Stimulated activated CD8-positive, alpha-beta memory T cell treated with anti-CD3 and anti-CD28 coated beads, Interleukin-4, amount 100 ng/mL, for 1 hour (primary cell): ENCODE data around the gene CD2AP.
"Not testable (repeated sequence)": the region's sequence is repeated elsewhere in the genome, so short reads cannot be mapped to it uniquely, and the experiment has no call there.

Experiments used
- DNase-seq, 2 donors: peaks; one replicate each; pipeline ENCODE4 v3.0.0-alpha.2; 2020; ENCODE audit warnings: low read depth in 2 of 2, low spot score in 1 of 2

Gene CD2AP, protein sequence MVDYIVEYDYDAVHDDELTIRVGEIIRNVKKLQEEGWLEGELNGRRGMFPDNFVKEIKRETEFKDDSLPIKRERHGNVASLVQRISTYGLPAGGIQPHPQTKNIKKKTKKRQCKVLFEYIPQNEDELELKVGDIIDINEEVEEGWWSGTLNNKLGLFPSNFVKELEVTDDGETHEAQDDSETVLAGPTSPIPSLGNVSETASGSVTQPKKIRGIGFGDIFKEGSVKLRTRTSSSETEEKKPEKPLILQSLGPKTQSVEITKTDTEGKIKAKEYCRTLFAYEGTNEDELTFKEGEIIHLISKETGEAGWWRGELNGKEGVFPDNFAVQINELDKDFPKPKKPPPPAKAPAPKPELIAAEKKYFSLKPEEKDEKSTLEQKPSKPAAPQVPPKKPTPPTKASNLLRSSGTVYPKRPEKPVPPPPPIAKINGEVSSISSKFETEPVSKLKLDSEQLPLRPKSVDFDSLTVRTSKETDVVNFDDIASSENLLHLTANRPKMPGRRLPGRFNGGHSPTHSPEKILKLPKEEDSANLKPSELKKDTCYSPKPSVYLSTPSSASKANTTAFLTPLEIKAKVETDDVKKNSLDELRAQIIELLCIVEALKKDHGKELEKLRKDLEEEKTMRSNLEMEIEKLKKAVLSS

DNA sequence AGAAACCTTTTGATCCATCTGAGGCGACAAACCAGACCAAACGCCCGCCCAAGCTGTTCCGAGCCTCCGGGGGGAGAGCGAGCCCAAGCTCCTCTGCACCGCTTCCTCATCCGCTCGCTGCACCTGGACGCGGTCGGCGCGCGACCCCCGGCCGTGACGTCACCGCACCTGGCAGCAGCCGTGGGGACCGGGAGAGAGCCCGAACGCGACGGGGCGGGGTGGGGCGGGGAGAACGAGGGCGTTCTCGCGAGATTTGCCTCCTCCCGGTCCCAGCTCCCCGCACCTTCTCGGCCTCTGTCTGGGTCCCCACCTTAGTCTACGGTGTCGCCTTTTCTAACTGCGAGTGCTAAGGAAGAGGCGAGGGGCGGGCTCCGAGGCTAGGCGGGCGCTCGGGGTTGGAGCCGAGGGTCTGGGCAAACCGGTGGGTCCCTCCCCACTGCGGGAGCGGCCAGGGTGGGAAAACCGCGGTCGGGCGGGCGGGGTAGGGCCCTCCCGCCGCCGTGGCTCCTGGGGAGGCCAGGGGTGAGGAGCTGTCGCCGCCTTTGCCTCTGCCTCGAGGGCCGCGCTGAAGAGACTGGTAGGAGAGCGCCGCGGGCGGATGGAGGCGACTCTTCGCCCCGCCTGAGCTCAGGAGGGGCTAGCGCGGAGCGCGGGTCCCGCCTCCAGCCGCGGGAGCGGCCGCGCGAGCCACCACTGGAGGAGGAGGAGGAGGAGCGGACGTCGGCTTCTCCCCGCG is at the start of gene CD2AP:
Gene CD2AP (plus strand): TSS at position 293 of the 736 bp plus-strand sequence. CDS start 456 bp downstream, outside the sequence.
- DNase-seq = peak; percentile 79 to 84

DNA sequence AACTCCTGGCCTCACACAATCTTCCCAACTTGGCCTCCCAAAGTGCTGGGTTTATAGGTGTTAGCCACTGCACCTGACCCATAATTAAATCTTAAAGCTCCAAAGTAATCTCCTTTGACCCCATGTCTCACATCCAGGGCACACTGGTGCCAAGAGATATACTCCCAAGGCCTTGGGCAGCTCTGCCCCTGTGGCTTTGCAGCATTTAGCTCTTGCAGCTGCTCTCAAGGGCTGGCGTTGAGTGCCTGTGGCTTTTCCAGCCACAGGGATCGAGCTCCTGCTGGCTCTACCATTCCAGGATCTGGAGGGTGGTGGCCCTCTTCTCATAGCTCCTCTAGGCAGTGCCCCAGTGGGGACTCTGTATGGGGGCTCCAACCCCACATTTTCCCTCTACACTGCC is 49.3 kb upstream of the CD2AP start:
- no peak for DNase-seq

DNA sequence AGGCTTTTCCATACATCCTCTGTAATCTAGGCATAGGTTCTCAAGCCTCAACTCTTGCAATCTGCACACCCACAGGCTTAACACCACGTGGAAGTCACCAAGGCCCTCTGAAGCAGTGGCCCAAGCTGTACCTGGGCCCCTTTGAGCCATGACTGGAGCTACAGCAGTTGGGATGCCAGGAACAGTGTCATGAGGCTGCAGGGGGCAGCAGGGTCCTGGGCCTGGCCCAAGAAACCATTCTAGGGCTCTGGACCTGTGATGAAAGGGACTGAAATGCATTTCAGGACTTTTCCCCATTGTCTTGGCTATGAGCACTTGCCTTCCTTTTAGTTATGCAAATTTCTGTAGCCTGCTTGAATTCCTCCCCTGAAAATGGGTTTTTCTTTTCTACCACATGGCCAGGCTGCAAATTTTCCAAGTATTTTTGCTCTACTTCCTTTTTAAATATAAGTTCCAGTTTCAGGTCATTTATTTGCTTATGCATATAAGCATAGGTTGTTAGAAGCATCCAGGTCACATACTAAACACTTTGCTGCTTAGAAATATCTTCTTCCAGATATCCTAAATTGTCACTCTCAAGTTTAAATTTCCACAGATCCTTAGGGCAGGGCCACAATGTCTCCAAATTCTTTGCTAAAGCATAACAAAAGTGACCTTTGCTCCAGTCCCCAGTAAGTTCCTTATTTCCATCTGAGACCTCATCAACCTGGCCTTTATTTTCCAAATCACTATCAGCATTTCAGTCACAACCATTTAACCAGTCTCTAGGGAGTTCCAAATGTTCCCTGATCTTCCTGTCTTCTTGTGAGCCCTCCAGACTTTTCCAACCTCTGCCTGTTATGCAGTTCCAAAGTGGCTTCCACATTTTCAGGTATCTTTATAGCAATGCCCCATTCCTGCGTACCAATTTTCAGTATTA is 48.6 kb upstream of the CD2AP start:
- no peak for DNase-seq

DNA sequence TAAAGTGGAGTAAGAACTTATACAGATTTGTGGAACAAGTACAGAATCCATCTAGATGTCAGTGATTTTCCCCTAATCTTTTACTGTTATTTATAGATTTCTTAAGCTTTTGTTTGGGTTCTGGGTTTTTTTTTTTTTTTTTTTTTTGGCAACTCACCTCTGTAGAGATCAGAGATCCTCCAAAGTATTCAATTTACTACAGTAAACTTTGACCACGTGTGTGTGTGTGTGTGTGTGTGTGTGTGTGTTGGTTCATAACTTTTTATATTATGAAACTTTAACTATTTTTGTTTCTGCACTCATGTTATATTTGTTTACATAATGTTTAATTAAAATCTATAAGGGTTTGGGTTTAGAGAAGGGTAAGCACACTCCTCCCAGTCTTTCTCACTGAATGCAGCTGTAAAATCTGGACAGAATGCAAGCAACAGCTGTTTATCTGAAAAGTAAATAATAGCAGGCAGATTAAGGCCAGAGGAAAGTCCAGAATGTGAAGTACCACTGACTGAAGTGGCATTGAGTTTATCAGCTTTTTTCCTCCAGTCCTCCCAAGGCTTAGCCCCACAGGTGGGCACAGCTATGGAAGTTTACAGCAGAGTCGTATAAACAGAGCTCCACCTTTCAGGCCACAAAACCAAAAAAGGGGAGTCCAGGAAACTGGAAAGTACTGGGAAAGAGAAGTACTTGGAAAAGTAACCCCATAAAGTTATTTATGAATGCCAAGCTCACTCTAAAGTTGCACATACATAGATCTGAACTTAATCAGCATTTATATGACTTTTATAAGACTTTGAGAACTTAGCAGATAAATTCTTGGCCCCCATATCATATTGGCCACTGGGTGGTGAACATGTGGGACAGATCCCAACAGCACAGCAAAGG is 43.0 kb upstream of the CD2AP start:
- no peak for DNase-seq

DNA sequence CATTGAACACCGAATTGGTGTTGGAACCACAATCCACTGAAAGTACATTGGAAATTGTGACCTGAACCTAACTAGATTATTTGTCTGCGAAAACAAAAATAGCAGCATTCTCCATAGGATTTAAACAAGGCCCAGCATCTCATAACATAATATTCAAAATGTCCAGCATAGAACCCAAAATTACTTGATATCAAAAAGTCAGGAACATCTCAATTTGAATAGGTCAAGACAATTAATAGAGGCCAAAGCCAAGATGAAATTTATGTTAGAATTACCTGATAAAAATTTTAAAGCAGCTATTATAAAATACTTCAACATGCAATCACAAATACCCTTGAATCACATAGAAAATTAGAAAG is 42.4 kb upstream of the CD2AP start:
- no peak for DNase-seq

DNA sequence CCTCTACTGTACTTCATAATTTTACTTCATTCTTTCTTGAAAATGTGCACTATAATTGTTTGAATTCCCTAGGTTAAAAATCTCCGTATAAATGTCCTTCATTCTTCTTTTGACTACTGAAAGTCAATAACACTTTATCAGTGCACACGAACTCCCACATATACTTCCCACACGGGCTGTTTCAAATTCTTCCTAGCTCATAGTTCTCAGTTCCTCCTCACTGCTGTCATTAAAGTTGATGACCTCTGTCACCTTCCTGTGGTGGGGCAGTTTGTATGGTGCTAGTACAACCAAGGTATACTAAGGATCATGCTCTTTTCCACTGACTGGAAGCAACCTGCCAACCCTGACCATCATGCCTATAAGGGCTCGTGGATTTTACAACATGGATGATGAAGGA is 40.0 kb upstream of the CD2AP start:
- no peak for DNase-seq

DNA sequence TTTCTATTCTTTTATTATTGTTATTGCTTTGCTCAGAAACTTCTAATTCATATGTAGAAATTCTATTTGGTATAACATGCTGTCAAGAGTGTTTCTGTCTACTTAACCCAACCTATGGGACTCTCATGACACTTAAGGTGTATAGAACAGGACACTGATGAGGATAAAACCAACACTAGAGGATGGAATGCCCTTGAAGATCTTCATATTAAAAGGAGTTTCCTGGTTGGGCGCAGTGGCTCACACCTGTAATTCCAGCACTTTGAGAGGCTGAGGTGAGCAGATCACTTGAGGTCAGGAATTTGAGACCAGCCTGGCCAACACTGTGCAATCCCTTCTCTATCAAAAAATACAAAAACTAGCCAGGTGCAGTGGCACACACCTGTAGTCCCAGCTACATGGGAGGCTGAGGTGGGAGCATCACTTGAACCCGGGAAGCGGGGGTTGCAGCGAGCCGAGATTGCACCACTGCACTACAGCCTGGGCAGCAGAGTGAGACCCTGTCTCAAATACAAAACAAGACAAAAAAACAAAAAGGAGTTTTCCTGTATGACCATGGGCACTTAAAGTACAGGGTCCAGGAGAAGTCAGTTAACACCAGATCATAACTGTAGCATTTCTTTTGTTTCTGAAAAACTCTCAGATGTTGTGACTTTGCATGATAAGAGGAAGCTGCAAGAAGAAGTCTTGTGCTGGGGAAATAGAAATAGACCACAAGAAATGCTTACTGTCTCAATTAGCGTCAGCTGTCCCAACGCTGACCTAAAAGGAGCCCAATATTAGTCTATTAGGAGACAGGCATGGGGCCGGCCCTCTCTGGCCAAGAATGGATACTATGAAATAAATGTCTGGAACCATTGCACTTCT is 38.9 kb upstream of the CD2AP start:
- no peak for DNase-seq

DNA sequence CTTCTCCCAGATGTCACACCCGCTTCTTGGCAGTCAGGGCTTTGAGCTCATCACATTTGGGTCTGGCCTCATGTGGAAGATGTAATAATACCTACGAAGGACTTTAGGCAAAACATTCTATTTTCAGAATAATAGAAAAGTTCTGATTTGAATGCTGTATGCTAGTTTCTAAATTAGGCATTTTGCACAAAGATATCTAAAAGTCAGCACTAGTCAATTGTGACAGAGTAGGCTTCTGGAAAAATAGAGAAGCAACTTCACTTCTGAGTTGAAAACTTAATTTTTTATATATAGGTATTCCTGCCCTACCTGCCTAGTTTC is 38.3 kb upstream of the CD2AP start:
- DNase-seq = no peak

DNA sequence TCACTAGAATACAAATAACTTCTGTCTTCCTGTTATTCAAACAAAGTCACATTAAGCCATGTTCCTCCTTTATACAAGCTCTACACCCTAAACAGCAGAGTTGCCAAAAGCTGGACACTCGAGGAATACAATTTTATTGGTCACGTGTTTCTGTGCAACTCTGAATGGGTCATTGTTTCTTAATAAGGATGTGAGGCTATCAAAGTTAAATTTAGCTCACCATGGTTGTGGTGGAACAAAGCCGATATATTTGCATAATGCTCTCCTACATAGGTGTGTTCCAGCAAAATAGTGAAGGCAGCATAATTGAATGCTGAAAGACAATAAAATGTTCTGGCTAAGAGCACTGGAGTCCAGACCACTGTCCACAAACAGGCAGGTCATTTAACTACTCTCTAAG is 36.9 kb upstream of the CD2AP start:
- no peak for DNase-seq

DNA sequence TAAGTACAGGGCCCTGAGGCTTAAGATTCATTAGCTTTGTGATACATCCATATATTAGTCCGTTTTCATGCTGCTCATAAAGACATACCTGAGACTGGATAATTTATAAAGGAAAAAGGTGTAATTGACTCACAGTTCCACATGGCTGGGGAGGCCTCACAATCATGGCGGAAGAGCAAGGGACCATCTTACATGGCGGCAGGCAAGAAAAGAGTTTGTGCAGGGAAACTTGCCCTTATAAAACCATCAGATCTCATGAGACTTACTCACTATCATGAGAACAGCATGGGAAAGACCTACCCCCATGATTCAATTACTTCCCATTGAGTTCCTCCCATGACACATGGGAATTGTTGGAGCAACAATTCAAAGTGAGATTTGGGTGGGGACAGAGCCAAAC is 32.6 kb upstream of the CD2AP start:
- not testable (repeated sequence) for DNase-seq

DNA sequence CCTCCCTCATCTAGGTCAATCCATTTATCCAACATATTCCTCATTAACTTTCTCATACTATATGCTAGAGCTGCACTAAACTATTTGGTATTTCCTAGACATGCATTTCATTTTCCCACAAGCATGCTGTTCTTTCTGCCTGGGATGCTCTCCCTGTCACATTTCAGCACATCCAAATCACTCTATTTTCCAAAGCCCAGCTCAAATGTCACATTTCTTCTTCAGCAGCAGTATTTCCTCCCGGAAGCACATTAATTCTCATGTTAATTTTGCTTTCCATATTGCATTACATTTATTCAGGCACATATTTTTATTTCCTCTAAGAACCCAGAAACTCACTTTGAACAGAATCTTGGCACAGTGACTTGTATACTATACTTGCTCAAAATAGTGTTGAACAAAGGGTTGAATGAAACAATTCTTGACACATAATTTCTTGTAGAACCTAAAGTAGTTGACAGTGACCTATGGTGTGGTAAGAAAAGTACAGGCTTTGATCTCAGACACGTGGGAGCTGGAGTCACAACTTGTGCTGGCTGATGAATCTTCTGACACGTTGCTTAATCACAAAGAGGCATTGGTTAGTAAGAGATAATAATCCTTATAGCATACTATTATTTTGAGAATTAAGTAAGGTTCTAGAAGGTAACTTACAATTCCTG is 30.8 kb upstream of the CD2AP start:
- no peak for DNase-seq

DNA sequence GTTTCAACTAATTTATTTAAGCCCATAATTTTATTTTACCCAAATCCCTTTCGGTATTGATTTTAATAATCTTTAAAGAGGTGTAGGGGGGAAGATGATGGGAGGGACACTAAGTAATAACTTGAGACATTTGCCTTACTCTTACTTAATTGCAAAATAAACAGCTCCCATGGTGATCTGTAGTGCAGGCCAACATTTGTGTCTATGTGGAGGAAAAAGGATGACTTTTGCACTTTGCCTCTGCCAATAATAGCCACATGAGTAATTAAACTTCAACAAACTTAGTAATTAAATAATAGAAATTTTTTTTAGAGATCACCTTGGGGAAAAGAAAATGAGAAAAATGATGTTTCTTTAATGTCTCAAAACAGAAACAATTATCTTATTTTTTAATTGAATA is 29.9 kb upstream of the CD2AP start:
- no peak for DNase-seq

DNA sequence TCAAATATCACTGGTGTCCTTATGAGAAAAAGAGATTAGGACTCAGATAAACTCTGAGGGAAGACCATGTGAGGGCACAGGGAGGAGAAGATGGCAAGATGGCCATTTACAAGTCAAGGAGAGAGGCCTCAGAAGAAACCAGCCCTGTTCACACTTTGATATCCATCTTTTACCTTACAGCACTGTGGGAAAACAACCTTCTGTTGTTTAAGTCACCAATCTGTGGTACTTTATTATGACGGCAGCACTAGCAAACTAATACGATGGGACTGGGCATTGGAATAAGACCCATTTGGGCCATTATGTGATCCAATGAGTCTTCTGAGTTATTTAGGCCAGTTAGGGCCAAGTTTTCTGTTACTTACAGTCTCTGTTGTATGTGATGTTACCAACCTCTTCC is 26.4 kb upstream of the CD2AP start:
- no peak for DNase-seq

DNA sequence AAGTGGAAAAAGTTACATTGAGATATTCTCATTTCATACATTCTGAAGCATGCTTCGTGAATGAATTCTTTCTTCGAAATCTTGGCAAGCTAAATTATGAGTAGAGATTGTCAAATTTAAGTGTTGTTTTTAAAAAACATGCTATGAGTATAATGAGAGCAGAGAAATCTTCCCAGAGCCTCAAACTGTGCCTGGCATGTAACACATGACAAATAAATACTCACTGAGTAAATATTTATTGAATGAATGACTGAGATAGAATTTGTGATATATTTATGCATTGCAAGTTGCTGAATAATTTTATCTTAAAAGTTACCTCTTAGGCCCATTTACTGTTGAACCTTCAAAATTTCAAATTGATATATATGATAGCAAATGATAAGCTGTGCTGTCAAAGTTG is 24.7 kb upstream of the CD2AP start:
- no peak for DNase-seq

DNA sequence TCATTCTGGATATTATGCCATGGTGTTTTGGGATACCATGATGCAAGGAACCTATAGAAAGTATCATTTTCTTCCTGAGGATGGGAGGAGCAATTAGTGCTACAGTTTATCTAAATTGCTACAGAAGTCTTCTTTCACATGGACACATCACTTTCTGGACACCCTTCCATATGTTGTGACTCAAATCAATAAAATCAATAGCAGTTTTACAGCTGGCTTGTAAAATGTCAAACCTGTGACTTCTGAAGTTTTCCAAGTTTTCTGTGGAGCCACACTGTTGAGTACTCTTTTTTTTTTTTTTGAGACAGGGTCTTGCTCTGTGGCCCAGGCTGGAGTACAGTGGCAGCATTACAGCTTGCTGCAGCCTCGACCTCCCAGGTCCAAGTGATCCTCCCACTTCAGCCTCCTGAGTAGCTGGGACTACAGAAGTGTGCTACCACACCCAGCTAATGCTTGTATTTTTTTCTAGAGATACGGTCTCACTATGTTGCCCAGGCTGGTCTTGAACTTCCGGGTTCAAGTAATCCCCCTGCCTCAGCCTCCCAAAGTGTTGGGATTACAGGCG is 24.1 kb upstream of the CD2AP start:
- DNase-seq = no peak

DNA sequence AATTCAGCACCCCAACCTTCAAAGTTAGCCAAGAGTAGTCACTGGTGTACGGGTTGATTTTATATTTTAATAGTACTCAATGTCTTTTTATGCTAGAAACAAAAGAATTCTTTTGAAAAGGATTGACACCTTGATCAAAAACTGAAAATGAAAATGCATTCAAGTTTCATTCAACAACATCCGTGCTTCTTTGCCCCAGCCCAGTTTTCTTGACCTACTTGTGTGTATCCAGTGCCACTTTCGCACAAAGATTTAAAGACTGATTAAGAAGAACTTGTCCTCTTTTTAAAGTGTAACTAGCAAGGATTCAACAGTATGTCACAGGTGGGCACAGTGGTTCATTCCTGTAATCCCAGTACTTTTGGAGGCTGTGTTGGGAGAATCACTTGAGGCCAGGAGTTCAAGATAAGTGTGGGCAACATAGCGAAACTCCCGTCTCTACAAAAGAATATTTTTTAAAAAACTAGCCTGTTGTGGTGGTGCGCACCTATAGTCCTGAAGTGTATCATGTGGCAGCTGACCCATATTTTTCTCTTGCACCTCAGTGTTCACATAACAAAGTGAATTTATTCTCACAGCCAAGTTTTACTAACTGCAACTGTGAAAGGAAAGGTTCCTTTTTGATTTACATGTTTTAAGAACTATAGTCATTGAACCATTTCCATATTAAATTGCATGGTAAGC is 22.7 kb upstream of the CD2AP start:
- no peak for DNase-seq

DNA sequence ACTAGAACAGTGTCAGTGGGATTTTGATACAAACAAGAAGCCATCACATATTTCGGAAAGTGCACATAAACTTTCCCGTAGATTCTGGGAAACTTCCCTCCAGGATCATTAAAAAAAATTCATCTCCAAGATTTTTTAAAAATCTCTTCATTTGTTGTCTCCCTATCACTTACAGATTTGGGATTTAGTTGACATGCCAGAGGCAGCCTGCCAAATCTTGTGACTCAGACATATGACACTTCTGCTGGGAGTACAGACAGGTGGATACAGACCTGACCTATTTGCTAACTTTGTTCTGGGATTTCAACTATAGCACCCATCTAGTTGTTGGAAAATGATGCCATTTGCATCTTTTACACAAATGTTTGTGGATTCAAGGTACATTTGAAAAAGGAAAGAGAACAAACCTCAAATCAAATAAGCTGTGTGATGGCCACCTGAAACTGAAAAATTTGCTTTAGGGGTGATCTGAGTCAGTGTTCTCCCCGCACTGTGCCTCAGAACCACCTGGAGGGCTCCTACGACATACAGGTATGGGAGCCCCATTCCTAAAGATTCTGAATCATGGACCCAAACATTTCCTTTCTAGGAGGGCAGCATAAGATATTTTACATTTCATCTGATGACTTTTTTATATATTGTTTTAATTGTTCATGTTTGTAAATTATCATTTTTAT is 21.9 kb upstream of the CD2AP start:
- no peak for DNase-seq
